Measurements from ENCODE around the gene TTYH3. TPM values are rescaled to one million over a fixed set of nuclear protein-coding genes. Genes with fewer than 3 reads are reported as not detected.

The TTYH3 gene
- total and polyA plus RNA-seq, 2 of the 8 experiments (the other 6 are each of a cell fraction or from before 2014, with no cell fraction given), result 66.2 to 169 TPM

- no peak for TF ChIP-seq MAFK (IDR thresholded peaks at IDR 0.05; ENCODE audit: low read depth, low read length)
Observed at GRCh38 chr7:2613931-2614600, 17.7 kb upstream of the TTYH3 start (continued).

Measured in H1 (cell line).